WTC11 (cell line): ENCODE results near the gene TTLL3.

Source experiments
- PRRX2 ChIP-seq: fragments of 250-450 bp; sonication (Bioruptor Pico); IDR thresholded peaks from 2 replicates; pipeline ENCODE4 v1.8.0; 2021; ENCODE audit warnings: mild to moderate bottlenecking
- ZNF121 ChIP-seq: sonication (generic); formaldehyde crosslinking; IDR thresholded peaks from 2 replicates; pipeline ENCODE4 v1.8.0; 2023; ENCODE audit warnings: missing genetic modification reagents
- ZNF396 ChIP-seq: fragments of 250-450 bp; sonication (Bioruptor Pico); IDR thresholded peaks from 2 replicates; pipeline ENCODE4 v1.8.0; 2021; ENCODE audit warnings: mild to moderate bottlenecking, moderate library complexity, borderline replicate concordance
- TF ChIP-seq, protein P1 (sequence below): fragments of 200-600 bp; IDR thresholded peaks from 2 replicates; pipeline ENCODE4 v1.8.0; 2022; ENCODE audit warnings: antibody characterized with exemption

DNA sequence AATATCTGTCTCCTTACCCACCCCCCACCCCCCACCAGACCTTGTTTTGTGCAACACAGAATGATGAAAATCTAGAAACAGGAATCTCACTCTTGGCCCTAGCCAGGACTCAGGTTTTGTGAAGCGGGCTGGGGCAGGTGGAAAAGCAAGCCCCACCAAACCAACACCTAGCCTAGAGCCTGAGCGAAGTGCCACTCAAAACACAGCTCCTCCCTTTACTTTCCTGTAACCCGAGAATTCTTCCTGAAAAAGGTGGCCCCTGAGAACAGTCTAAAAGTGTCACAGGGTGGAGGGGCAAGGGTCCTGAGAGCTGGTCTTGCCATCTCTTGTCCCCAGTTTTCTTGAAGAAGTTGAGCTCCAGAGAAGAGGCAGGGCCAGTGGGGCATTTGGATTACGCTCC, 51.1 kb downstream of the TTLL3 start:
- TF ChIP-seq, protein P1, sequence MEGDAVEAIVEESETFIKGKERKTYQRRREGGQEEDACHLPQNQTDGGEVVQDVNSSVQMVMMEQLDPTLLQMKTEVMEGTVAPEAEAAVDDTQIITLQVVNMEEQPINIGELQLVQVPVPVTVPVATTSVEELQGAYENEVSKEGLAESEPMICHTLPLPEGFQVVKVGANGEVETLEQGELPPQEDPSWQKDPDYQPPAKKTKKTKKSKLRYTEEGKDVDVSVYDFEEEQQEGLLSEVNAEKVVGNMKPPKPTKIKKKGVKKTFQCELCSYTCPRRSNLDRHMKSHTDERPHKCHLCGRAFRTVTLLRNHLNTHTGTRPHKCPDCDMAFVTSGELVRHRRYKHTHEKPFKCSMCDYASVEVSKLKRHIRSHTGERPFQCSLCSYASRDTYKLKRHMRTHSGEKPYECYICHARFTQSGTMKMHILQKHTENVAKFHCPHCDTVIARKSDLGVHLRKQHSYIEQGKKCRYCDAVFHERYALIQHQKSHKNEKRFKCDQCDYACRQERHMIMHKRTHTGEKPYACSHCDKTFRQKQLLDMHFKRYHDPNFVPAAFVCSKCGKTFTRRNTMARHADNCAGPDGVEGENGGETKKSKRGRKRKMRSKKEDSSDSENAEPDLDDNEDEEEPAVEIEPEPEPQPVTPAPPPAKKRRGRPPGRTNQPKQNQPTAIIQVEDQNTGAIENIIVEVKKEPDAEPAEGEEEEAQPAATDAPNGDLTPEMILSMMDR: no peak
- TF ChIP-seq PRRX2 (no peak), ZNF396 (no peak), ZNF121 (CRISPR knock-in tag) (no peak)
